ENCODE results near the gene OXSR1. TPM values are rescaled to one million over a fixed set of nuclear protein-coding genes. Genes with fewer than 3 reads are reported as not detected.

The OXSR1 gene
- total and polyA plus RNA-seq, 2 experiments from 2014 or later = 16.0 to 41.1 TPM

DNA sequence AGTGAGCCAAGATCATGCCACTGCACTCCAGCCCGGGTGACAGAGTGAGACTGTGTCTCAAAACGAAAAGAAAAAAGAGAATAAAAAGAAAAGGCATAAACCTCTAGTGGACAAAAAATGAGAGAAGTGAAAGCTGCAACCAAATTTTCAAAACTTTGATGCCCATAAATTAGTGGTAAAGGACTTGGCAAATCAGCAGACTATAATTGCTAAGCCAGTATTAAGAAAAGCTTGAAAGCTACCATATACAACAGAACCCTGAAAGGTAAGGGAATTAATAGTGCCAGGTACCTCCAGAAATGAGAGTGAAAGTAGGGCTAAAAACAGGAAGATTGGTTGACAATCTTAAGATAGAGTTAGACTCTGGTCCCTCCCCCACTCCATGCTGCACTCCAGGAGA lies 67.4 kb downstream of the OXSR1 start:
- no peaks in the 10 kb centered on the region for H4K20me1 ChIP-seq (replicated peaks; ENCODE audit: insufficient read depth)
- no peaks in the 10 kb centered on the region for H3K4me1 Mint-ChIP-seq
- H3K4me2 ChIP-seq = no peak overlapping the region
- no peaks in the 10 kb centered on the region for H3K79me2 ChIP-seq (replicated peaks; ENCODE audit: insufficient read depth)
- DNase-seq (ENCODE audit: low spot score) (no peak), ATAC-seq (no peak)
- no peaks in the 10 kb centered on the region for H3K27me3 ChIP-seq (ENCODE audit: insufficient read depth)
- no peaks in the 10 kb centered on the region for H3K27me3 Mint-ChIP-seq (ENCODE audit: insufficient read depth, low read depth, poor library complexity)
- H3K9me3 Mint-ChIP-seq = no peaks in the 10 kb centered on the region
- no peaks in the 10 kb centered on the region for H3K9me2 ChIP-seq (ENCODE audit: insufficient read depth)
- no peak overlapping the region for H3K27ac ChIP-seq (ENCODE audit: low read depth)
- no peak overlapping the region for H3K27ac Mint-ChIP-seq
- H3F3A ChIP-seq (replicated peaks; ENCODE audit: low read depth) = no peaks in the 10 kb centered on the region
- TF ChIP-seq, protein P1, sequence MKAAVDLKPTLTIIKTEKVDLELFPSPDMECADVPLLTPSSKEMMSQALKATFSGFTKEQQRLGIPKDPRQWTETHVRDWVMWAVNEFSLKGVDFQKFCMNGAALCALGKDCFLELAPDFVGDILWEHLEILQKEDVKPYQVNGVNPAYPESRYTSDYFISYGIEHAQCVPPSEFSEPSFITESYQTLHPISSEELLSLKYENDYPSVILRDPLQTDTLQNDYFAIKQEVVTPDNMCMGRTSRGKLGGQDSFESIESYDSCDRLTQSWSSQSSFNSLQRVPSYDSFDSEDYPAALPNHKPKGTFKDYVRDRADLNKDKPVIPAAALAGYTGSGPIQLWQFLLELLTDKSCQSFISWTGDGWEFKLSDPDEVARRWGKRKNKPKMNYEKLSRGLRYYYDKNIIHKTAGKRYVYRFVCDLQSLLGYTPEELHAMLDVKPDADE (IDR thresholded peaks at IDR 0.05) = no peak
- TF ChIP-seq CREB1 (CRISPR knock-in tag; IDR thresholded peaks at IDR 0.05; ENCODE audit: low read depth) (no peak), EZH2 (IDR thresholded peaks at IDR 0.05; ENCODE audit: low read depth, unreplicated experiment) (no peak), POLR2AphosphoS5 (IDR thresholded peaks at IDR 0.05; ENCODE audit: low read depth) (no peak), EZH2phosphoT487 (IDR thresholded peaks at IDR 0.05; ENCODE audit: unreplicated experiment) (no peak), NANOG (IDR thresholded peaks at IDR 0.05; ENCODE audit: borderline replicate concordance) (no peak), ZNF331 (CRISPR knock-in tag; IDR thresholded peaks at IDR 0.05; ENCODE audit: low read depth) (no peak), REST (IDR thresholded peaks at IDR 0.05; ENCODE audit: unreplicated experiment) (no peak), STAT1 (IDR thresholded peaks at IDR 0.05; ENCODE audit: unreplicated experiment) (no peak), JUNB (IDR thresholded peaks at IDR 0.05; ENCODE audit: unreplicated experiment) (no peak), ZNF114 (CRISPR knock-in tag; IDR thresholded peaks at IDR 0.05) (no peak)
- TF ChIP-seq, protein P2, sequence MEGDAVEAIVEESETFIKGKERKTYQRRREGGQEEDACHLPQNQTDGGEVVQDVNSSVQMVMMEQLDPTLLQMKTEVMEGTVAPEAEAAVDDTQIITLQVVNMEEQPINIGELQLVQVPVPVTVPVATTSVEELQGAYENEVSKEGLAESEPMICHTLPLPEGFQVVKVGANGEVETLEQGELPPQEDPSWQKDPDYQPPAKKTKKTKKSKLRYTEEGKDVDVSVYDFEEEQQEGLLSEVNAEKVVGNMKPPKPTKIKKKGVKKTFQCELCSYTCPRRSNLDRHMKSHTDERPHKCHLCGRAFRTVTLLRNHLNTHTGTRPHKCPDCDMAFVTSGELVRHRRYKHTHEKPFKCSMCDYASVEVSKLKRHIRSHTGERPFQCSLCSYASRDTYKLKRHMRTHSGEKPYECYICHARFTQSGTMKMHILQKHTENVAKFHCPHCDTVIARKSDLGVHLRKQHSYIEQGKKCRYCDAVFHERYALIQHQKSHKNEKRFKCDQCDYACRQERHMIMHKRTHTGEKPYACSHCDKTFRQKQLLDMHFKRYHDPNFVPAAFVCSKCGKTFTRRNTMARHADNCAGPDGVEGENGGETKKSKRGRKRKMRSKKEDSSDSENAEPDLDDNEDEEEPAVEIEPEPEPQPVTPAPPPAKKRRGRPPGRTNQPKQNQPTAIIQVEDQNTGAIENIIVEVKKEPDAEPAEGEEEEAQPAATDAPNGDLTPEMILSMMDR (conservative IDR thresholded peaks at IDR 0.05; ENCODE audit: low read depth in 2 of 2) = no peak
- TF ChIP-seq, protein P3, sequence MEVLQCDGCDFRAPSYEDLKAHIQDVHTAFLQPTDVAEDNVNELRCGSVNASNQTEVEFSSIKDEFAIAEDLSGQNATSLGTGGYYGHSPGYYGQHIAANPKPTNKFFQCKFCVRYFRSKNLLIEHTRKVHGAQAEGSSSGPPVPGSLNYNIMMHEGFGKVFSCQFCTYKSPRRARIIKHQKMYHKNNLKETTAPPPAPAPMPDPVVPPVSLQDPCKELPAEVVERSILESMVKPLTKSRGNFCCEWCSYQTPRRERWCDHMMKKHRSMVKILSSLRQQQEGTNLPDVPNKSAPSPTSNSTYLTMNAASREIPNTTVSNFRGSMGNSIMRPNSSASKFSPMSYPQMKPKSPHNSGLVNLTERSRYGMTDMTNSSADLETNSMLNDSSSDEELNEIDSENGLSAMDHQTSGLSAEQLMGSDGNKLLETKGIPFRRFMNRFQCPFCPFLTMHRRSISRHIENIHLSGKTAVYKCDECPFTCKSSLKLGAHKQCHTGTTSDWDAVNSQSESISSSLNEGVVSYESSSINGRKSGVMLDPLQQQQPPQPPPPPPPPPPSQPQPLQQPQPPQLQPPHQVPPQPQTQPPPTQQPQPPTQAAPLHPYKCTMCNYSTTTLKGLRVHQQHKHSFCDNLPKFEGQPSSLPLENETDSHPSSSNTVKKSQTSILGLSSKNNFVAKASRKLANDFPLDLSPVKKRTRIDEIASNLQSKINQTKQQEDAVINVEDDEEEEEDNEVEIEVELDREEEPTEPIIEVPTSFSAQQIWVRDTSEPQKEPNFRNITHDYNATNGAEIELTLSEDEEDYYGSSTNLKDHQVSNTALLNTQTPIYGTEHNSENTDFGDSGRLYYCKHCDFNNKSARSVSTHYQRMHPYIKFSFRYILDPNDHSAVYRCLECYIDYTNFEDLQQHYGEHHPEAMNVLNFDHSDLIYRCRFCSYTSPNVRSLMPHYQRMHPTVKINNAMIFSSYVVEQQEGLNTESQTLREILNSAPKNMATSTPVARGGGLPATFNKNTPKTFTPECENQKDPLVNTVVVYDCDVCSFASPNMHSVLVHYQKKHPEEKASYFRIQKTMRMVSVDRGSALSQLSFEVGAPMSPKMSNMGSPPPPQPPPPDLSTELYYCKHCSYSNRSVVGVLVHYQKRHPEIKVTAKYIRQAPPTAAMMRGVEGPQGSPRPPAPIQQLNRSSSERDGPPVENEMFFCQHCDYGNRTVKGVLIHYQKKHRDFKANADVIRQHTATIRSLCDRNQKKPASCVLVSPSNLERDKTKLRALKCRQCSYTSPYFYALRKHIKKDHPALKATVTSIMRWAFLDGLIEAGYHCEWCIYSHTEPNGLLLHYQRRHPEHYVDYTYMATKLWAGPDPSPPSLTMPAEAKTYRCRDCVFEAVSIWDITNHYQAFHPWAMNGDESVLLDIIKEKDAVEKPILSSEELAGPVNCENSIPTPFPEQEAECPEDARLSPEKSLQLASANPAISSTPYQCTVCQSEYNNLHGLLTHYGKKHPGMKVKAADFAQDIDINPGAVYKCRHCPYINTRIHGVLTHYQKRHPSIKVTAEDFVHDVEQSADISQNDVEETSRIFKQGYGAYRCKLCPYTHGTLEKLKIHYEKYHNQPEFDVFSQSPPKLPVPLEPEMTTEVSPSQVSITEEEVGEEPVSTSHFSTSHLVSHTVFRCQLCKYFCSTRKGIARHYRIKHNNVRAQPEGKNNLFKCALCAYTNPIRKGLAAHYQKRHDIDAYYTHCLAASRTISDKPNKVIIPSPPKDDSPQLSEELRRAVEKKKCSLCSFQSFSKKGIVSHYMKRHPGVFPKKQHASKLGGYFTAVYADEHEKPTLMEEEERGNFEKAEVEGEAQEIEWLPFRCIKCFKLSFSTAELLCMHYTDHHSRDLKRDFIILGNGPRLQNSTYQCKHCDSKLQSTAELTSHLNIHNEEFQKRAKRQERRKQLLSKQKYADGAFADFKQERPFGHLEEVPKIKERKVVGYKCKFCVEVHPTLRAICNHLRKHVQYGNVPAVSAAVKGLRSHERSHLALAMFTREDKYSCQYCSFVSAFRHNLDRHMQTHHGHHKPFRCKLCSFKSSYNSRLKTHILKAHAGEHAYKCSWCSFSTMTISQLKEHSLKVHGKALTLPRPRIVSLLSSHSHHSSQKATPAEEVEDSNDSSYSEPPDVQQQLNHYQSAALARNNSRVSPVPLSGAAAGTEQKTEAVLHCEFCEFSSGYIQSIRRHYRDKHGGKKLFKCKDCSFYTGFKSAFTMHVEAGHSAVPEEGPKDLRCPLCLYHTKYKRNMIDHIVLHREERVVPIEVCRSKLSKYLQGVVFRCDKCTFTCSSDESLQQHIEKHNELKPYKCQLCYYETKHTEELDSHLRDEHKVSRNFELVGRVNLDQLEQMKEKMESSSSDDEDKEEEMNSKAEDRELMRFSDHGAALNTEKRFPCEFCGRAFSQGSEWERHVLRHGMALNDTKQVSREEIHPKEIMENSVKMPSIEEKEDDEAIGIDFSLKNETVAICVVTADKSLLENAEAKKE (CRISPR knock-in tag; IDR thresholded peaks at IDR 0.05) = no peak
- no peak overlapping the region for H3K4me3 Mint-ChIP-seq
- H3K36me3 Mint-ChIP-seq (ENCODE audit: low read depth) = peaks cover 18% of the 10 kb centered on the region
- H2AFZ ChIP-seq = no peak overlapping the region
- no peaks in the 10 kb centered on the region; the same call in 1 of the 2 replicates for H3K36me3 ChIP-seq (ENCODE audit: insufficient read depth)
- H3K4me1 ChIP-seq (ENCODE audit: insufficient read depth) = no peaks in the 10 kb centered on the region
- H3K4me3 ChIP-seq = no peak overlapping the region
